Prostate gland (tissue), 2 donors: ENCODE results near the gene PDLIM7.

Experiments
- POLR2A ChIP-seq: fragments of 450-650 bp; IDR thresholded peaks from one replicate; pipeline ENCODE4 v1.6.1; 2016; ENCODE audit warnings: antibody characterized with exemption, mild to moderate bottlenecking
- POLR2AphosphoS5 ChIP-seq: sonication (generic); formaldehyde crosslinking; IDR thresholded peaks from one replicate; pipeline ENCODE4 v1.6.1; 2017; ENCODE audit warnings: antibody characterized with exemption
- TF ChIP-seq, protein P1 (sequence below), 4 experiments: fragments of 200-600 bp in 2 of 4; fragments of 450-650 bp in 2 of 4; sonication (generic) in 2 of 4; IDR thresholded peaks; 1 replicate in 3 of 4; 2 replicates in 1 of 4; pipeline ENCODE4 v1.5.1; 2016 to 2019; ENCODE audit warnings: antibody characterized with exemption in 4 of 4, mild to moderate bottlenecking in 2 of 4, moderate library complexity in 2 of 4

DNA sequence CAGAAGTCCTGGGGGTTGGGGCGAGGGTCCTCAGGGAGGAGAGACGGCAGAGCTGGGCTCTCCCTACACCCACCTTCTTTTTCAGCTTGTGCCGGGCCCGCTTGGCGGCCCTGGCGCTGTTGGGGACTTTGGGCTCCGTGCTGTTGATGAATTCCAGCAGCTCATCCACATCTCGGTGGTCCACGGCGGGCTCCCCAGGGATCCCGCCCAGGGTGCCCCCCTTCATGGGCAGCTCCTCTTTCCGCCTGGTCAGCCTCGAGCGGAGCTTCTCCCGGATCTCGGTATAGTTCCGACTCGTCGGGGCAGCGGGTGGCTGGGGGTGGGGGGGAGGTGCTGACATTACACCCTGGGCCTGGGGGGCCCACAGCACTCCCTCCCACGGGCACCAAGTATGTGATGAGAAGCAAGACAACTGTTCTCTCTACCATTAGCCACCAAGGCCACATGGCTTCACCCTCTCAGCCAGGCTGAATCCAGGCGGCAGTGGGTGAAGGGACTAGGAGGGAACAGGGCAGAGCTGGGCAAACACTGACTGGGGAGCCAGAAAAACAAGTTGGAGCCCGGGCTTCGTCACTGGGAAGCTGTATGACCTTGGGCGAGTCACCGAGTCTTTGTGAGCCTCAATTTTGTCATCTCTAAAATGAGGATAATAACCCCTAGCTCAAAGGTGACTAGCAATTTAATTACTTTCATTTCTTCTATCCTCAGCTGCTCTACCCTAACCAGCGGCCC, 34.0 kb upstream of the PDLIM7 start:
- TF ChIP-seq POLR2A (no peak), POLR2AphosphoS5 (no peak)
- TF ChIP-seq, protein P1, sequence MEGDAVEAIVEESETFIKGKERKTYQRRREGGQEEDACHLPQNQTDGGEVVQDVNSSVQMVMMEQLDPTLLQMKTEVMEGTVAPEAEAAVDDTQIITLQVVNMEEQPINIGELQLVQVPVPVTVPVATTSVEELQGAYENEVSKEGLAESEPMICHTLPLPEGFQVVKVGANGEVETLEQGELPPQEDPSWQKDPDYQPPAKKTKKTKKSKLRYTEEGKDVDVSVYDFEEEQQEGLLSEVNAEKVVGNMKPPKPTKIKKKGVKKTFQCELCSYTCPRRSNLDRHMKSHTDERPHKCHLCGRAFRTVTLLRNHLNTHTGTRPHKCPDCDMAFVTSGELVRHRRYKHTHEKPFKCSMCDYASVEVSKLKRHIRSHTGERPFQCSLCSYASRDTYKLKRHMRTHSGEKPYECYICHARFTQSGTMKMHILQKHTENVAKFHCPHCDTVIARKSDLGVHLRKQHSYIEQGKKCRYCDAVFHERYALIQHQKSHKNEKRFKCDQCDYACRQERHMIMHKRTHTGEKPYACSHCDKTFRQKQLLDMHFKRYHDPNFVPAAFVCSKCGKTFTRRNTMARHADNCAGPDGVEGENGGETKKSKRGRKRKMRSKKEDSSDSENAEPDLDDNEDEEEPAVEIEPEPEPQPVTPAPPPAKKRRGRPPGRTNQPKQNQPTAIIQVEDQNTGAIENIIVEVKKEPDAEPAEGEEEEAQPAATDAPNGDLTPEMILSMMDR (IDR thresholded peaks at IDR 0.05): no peak
